Effector memory CD4-positive, alpha-beta T cell (primary cell): Measurements from ENCODE around the gene FER1L5.

Experiments
- DNase-seq, 3 donors: peaks; one replicate each; pipeline ENCODE4 v3.0.0-alpha.2; 2020
- H3K27ac ChIP-seq: 2 replicates; pipeline ENCODE4 v1.7.0; 2013; ENCODE audit warnings: mild to moderate bottlenecking, low read length, moderate library complexity; ENCODE audit not compliant: insufficient read depth, poor library complexity, severe bottlenecking
- H3K27me3 ChIP-seq: replicated peaks from 2 replicates; pipeline ENCODE4 v1.7.0; 2013; ENCODE audit warnings: mild to moderate bottlenecking, low read length; ENCODE audit not compliant: insufficient read depth, control insufficient read depth, poor library complexity, severe bottlenecking
- H3K36me3 ChIP-seq: 2 replicates; pipeline ENCODE4 v1.7.0; 2013; ENCODE audit warnings: mild to moderate bottlenecking, low read length, moderate library complexity; ENCODE audit not compliant: control insufficient read depth, insufficient read depth
- H3K4me1 ChIP-seq: 2 replicates; pipeline ENCODE4 v1.7.0; 2013; ENCODE audit warnings: low read length, mild to moderate bottlenecking; ENCODE audit not compliant: control insufficient read depth, insufficient read depth, poor library complexity, severe bottlenecking
- H3K4me3 ChIP-seq: 2 replicates; pipeline ENCODE4 v1.7.0; 2013; ENCODE audit warnings: low read length, low read depth, mild to moderate bottlenecking; ENCODE audit not compliant: insufficient read depth, poor library complexity, severe bottlenecking
- H3K9me3 ChIP-seq: 2 replicates; pipeline ENCODE4 v1.7.0; 2013; ENCODE audit warnings: mild to moderate bottlenecking, low read length, moderate library complexity; ENCODE audit not compliant: control insufficient read depth

Gene FER1L5

GRCh38 chr2:96739076-96739632 is 96.6 kb downstream of the FER1L5 start:
- peaks cover 14% of the 10 kb centered on the region for H3K4me1 ChIP-seq
- H3K27ac ChIP-seq, result peak overlapping the region; percentile 70
- H3K27me3 ChIP-seq, result no peaks in the 10 kb centered on the region
- H3K4me3 ChIP-seq, result peak overlapping the region; percentile 89
- H3K9me3 ChIP-seq, result no peaks in the 10 kb centered on the region
- peaks cover 3% of the 10 kb centered on the region for H3K36me3 ChIP-seq
- no peak for DNase-seq

GRCh38 chr2:96739633-96740428 is 97.3 kb downstream of the FER1L5 start, which contains the start of gene LMAN2L:
Gene LMAN2L, minus strand, starts transcription at chr2:96740064. Its CDS starts 24 bp downstream, at chr2:96740040.
- H3K36me3 ChIP-seq, result no peaks in the 10 kb centered on the region
- H3K27me3 ChIP-seq, result no peaks in the 10 kb centered on the region
- peak within 1 kb of the TSS; percentile 89 for H3K4me3 ChIP-seq
- peaks cover 14% of the 10 kb centered on the region for H3K4me1 ChIP-seq
- DNase-seq, result peak; percentile 90 to 97 (median 97)
- no peaks in the 10 kb centered on the region for H3K9me3 ChIP-seq
- H3K27ac ChIP-seq, result peak within 1 kb of the TSS; percentile 70

GRCh38 chr2:96747061-96747617 is 104.6 kb downstream of the FER1L5 start:
- DNase-seq, result no peak
- no peaks in the 10 kb centered on the region for H3K9me3 ChIP-seq
- no peaks in the 10 kb centered on the region for H3K4me1 ChIP-seq
- no peak overlapping the region for H3K4me3 ChIP-seq
- no peak overlapping the region for H3K27ac ChIP-seq
- no peaks in the 10 kb centered on the region for H3K27me3 ChIP-seq
- no peaks in the 10 kb centered on the region for H3K36me3 ChIP-seq

GRCh38 chr2:96751800-96752199 is 109.2 kb downstream of the FER1L5 start:
- no peak for DNase-seq
- H3K36me3 ChIP-seq, result no peaks in the 10 kb centered on the region
- H3K27ac ChIP-seq, result no peak overlapping the region
- no peaks in the 10 kb centered on the region for H3K27me3 ChIP-seq
- H3K4me3 ChIP-seq, result no peak overlapping the region
- H3K9me3 ChIP-seq, result no peaks in the 10 kb centered on the region
- H3K4me1 ChIP-seq, result no peaks in the 10 kb centered on the region

- DNase-seq, result no peak
- H3K9me3 ChIP-seq, result no peaks in the 10 kb centered on the region
Observed at GRCh38 chr2:96753661-96754282, 111.2 kb downstream of the FER1L5 start.

GRCh38 chr2:96754317-96754716 is 111.8 kb downstream of the FER1L5 start:
- no peak overlapping the region for H3K27ac ChIP-seq
- H3K36me3 ChIP-seq, result no peaks in the 10 kb centered on the region
- DNase-seq, result no peak
- no peak overlapping the region for H3K4me3 ChIP-seq
- H3K9me3 ChIP-seq, result no peaks in the 10 kb centered on the region
- no peaks in the 10 kb centered on the region for H3K4me1 ChIP-seq
- no peaks in the 10 kb centered on the region for H3K27me3 ChIP-seq

More at GRCh38 chr2:96753661-96754282, 111.2 kb downstream of the FER1L5 start:
- H3K4me1 ChIP-seq, result no peaks in the 10 kb centered on the region
- H3K36me3 ChIP-seq, result no peaks in the 10 kb centered on the region
- no peak overlapping the region for H3K4me3 ChIP-seq
- H3K27me3 ChIP-seq, result no peaks in the 10 kb centered on the region
- H3K27ac ChIP-seq, result no peak overlapping the region
